MCF 10A (cell line): Measurements from ENCODE around the gene TBC1D14. TPM values are rescaled to one million over a fixed set of nuclear protein-coding genes. Genes with fewer than 3 reads are reported as not detected.

Source experiments
- BruUV-seq: library from RNA; stranded (reverse); fragments of 400-500 nt; replicated peaks from 2 replicates; lab custom pipeline; 2021; lab: Mats Ljungman, UMichigan
- CTCF ChIA-PET: fragments of 300-600 bp; sonication (Branson Sonifier 250); formaldehyde crosslinking; extraction: SDS; loops from one replicate; lab custom pipeline; 2021; ENCODE audit warnings: antibody characterized with exemption, inconsistent platforms; lab: Yijun Ruan, JAX
- POLR2A ChIA-PET: fragments of 300-600, 350-650 bp; sonication (Branson Sonifier 250); formaldehyde crosslinking; extraction: SDS; loops from one replicate; lab custom pipeline; 2020; ENCODE audit warnings: antibody characterized with exemption, inconsistent platforms; lab: Yijun Ruan, JAX
- DNase-seq: peaks from one replicate; pipeline ENCODE4 v3.0.0-alpha.2; 2018; ENCODE audit not compliant: unreplicated experiment
- H3K27ac Mint-ChIP-seq: one replicate; pipeline ENCODE4 v1.8.0; 2022; ENCODE audit warnings: mild to moderate bottlenecking, low read depth, mixed read lengths; ENCODE audit not compliant: unreplicated experiment
- H3K27me3 Mint-ChIP-seq: one replicate; pipeline ENCODE4 v1.8.0; 2022; ENCODE audit warnings: mixed read lengths; ENCODE audit not compliant: insufficient read depth, unreplicated experiment
- H3K36me3 Mint-ChIP-seq: one replicate; pipeline ENCODE4 v1.8.0; 2022; ENCODE audit warnings: mild to moderate bottlenecking, moderate library complexity, mixed read lengths; ENCODE audit not compliant: insufficient read depth, unreplicated experiment
- H3K4me1 Mint-ChIP-seq: one replicate; pipeline ENCODE4 v1.8.0; 2022; ENCODE audit warnings: mixed read lengths; ENCODE audit not compliant: insufficient read depth, unreplicated experiment
- H3K4me3 Mint-ChIP-seq: one replicate; pipeline ENCODE4 v1.8.0; 2022; ENCODE audit warnings: mild to moderate bottlenecking, moderate library complexity, mixed read lengths; ENCODE audit not compliant: unreplicated experiment
- H3K9me3 Mint-ChIP-seq: one replicate; pipeline ENCODE4 v1.8.0; 2022; ENCODE audit warnings: mixed read lengths; ENCODE audit not compliant: unreplicated experiment
- CTCF ChIP-seq: fragments of 200-600 bp; IDR thresholded peaks from one replicate; pipeline ENCODE4 v1.8.0; 2022; ENCODE audit warnings: antibody characterized with exemption, mild to moderate bottlenecking; ENCODE audit not compliant: unreplicated experiment
- intact Hi-C: fragments of 100-400 bp; cut with micrococcal nuclease; formaldehyde crosslinking; loops from 2 replicates; pipeline ENCODE4 v1.14.1; 2022
- total RNA-seq: library from RNA; stranded (reverse); gene quantifications from 2 replicates; pipeline ENCODE4 v1.2.3, GENCODE V29; 2022

Gene TBC1D14
- total RNA-seq, 1 experiment from 2014 or later, result 55.1 TPM

- H3K27ac Mint-ChIP-seq, result no peak overlapping the region
- POLR2A ChIA-PET, result no interaction called here
- H3K36me3 Mint-ChIP-seq, result no peaks in the 10 kb centered on the region
- peaks cover 4% of the 10 kb centered on the region for H3K4me1 Mint-ChIP-seq
- CTCF ChIA-PET, result interaction anchor here (1.1 kb wide), 1 partner anchor 13 kb away, joined by 5 read pairs; no protein-coding TSS in a partner anchor
- intact Hi-C loops, result loop anchor here (5.0 kb wide), 1 partner anchor 177 kb away; no protein-coding TSS in a partner anchor
- no peak for DNase-seq
- H3K4me3 Mint-ChIP-seq, result no peak overlapping the region
- H3K9me3 Mint-ChIP-seq, result no peaks in the 10 kb centered on the region
- TF ChIP-seq CTCF, result no peak
- no TSS peak for BruUV-seq
- no peaks in the 10 kb centered on the region for H3K27me3 Mint-ChIP-seq
Measured at GRCh38 chr4:6894528-6895498, 14.8 kb upstream of the TBC1D14 start.

GRCh38 chr4:6896035-6896434 is 13.6 kb upstream of the TBC1D14 start:
- no peaks in the 10 kb centered on the region for H3K9me3 Mint-ChIP-seq
- TF ChIP-seq CTCF, result no peak
- peaks cover 4% of the 10 kb centered on the region for H3K4me1 Mint-ChIP-seq
- intact Hi-C loops, result no loop called here
- DNase-seq, result no peak
- CTCF ChIA-PET, result interaction anchor here (0.6 to 1.4 kb wide), 5 partner anchors 12 to 267 kb away, joined by 3 to 9 read pairs (median 4); no protein-coding TSS in a partner anchor
- H3K27ac Mint-ChIP-seq, result no peak overlapping the region
- POLR2A ChIA-PET, result interaction anchor here (0.6 kb wide), 1 partner anchor 161 kb away, joined by 3 read pairs; no protein-coding TSS in a partner anchor
- no peaks in the 10 kb centered on the region for H3K27me3 Mint-ChIP-seq
- no peak overlapping the region for H3K4me3 Mint-ChIP-seq
- no TSS peak for BruUV-seq
- no peaks in the 10 kb centered on the region for H3K36me3 Mint-ChIP-seq

GRCh38 chr4:6898763-6899162 is 10.9 kb upstream of the TBC1D14 start:
- no peak for TF ChIP-seq CTCF
- H3K27ac Mint-ChIP-seq, result no peak overlapping the region
- no peak for DNase-seq
- no peaks in the 10 kb centered on the region for H3K27me3 Mint-ChIP-seq
- BruUV-seq, result no TSS peak
- intact Hi-C loops, result no loop called here
- no peaks in the 10 kb centered on the region for H3K9me3 Mint-ChIP-seq
- ChIA-PET CTCF (interaction anchor here (1.3 to 2.6 kb wide), 2 partner anchors 13 to 25 kb away, joined by 3 to 10 read pairs; no protein-coding TSS in a partner anchor), POLR2A (interaction anchor here (0.7 kb wide), 1 partner anchor 12 kb away, joined by 3 read pairs; no protein-coding TSS in a partner anchor)
- no peaks in the 10 kb centered on the region for H3K4me1 Mint-ChIP-seq
- no peaks in the 10 kb centered on the region for H3K36me3 Mint-ChIP-seq
- H3K4me3 Mint-ChIP-seq, result no peak overlapping the region
